NCI-H1694 (cell line): ENCODE results near the gene SPNS2.

Source experiments
- DNase-seq: peaks from one replicate; lab custom pipeline; 2025; lab: John Stamatoyannopoulos, UW

The SPNS2 gene

GRCh38 chr17:4498461-4499397, at the start of gene SPNS2:
Gene SPNS2 (plus strand): TSS chr17:4498881. CDS start chr17:4499048, 167 bp downstream.
- peak; percentile 59 for DNase-seq

- no peak for DNase-seq
Measured at GRCh38 chr17:4449736-4450135, 48.9 kb upstream of the SPNS2 start.

- DNase-seq: no peak
Measured at GRCh38 chr17:4450710-4451316, 47.9 kb upstream of the SPNS2 start.

GRCh38 chr17:4453812-4454591, 44.7 kb upstream of the SPNS2 start:
- no peak for DNase-seq

GRCh38 chr17:4460661-4461060, 38.0 kb upstream of the SPNS2 start:
- no peak for DNase-seq

GRCh38 chr17:4463818-4464476, 34.7 kb upstream of the SPNS2 start:
- DNase-seq: no peak

- no peak for DNase-seq
Measured at GRCh38 chr17:4465786-4466185, 32.9 kb upstream of the SPNS2 start.

GRCh38 chr17:4467287-4467686, 31.4 kb upstream of the SPNS2 start:
- DNase-seq: no peak

- DNase-seq: no peak
Measured at GRCh38 chr17:4469552-4469951, 29.1 kb upstream of the SPNS2 start.

GRCh38 chr17:4472286-4472685, 26.4 kb upstream of the SPNS2 start:
- DNase-seq: no peak

- no peak for DNase-seq
Measured at GRCh38 chr17:4474093-4474492, 24.6 kb upstream of the SPNS2 start.

- DNase-seq: no peak
Measured at GRCh38 chr17:4475001-4475400, 23.7 kb upstream of the SPNS2 start.

GRCh38 chr17:4475463-4475862, 23.2 kb upstream of the SPNS2 start:
- DNase-seq: no peak

GRCh38 chr17:4476017-4476416, 22.7 kb upstream of the SPNS2 start:
- no peak for DNase-seq

- no peak for DNase-seq
Measured at GRCh38 chr17:4476511-4477070, 22.1 kb upstream of the SPNS2 start.

- no peak for DNase-seq
Measured at GRCh38 chr17:4477255-4477791, 21.4 kb upstream of the SPNS2 start.

- DNase-seq: no peak
Measured at GRCh38 chr17:4478318-4478830, 20.3 kb upstream of the SPNS2 start.

- no peak for DNase-seq
Measured at GRCh38 chr17:4479340-4479981, 19.2 kb upstream of the SPNS2 start.

- no peak for DNase-seq
Measured at GRCh38 chr17:4479982-4480751, 18.5 kb upstream of the SPNS2 start.
